HG03066 (cell line): ENCODE measurements around the gene ZC4H2.
A peak's percentile ranks its signal among the peaks of the same experiment; 100 is the strongest.
"Not testable (repeated sequence)": the region's sequence is repeated elsewhere in the genome, so short reads cannot be mapped to it uniquely, and the experiment has no call there.

ENCODE experiments used
- ATAC-seq: cut with Tn5 transposase; IDR thresholded peaks from one replicate; pipeline ENCODE4 v1.9.1; 2021; ENCODE audit warnings: low read depth; ENCODE audit not compliant: unreplicated experiment

The ZC4H2 gene, protein sequence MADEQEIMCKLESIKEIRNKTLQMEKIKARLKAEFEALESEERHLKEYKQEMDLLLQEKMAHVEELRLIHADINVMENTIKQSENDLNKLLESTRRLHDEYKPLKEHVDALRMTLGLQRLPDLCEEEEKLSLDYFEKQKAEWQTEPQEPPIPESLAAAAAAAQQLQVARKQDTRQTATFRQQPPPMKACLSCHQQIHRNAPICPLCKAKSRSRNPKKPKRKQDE

GRCh38 chrX:64975989-64976672, at the start of gene ZC4H2:
Gene ZC4H2 (minus strand): TSS chrX:64976450. CDS start chrX:64976377, 73 bp downstream.
- ATAC-seq: peak; percentile 97

DNA sequence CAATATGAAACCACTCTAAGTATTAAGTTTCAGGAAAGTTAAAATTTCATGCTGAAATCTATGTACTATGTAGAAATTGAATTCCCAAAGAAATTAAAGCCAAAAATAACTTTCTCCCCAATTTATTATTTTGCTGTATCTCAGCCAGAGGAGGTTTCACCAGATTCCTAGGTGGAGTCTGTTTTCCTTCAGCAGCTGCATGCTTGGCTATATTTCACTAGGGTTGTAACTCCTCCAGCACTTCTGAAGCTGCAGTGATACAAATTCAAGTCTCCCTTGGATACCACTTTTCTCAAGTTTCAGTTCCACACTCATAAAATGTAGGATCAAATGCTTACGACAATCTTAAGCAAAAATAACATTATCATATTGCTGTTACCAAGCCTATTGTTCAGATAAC, 41.2 kb upstream of the ZC4H2 start:
- ATAC-seq: no peak

DNA sequence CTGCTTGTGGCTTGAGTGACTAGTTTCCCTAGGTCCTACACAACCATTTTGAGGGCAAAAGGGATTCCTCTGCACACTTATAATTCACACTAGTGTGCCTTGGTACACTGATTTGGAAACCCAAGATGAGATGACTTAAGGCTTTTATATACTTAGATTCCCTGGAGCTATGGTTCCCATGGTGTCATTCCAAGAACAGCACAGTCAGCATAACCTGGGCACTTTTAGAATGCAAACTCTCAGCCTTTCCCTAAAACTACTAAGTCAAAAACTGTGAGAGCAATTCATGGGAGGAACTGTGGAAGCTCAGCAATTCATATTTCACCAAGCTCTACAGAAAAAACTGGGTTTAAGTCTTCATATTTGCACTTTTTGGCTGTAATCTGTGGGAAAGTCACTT, 38.0 kb upstream of the ZC4H2 start:
- no peak for ATAC-seq

GRCh38 chrX:65009459-65009858, 33.2 kb upstream of the ZC4H2 start:
- ATAC-seq: no peak

DNA sequence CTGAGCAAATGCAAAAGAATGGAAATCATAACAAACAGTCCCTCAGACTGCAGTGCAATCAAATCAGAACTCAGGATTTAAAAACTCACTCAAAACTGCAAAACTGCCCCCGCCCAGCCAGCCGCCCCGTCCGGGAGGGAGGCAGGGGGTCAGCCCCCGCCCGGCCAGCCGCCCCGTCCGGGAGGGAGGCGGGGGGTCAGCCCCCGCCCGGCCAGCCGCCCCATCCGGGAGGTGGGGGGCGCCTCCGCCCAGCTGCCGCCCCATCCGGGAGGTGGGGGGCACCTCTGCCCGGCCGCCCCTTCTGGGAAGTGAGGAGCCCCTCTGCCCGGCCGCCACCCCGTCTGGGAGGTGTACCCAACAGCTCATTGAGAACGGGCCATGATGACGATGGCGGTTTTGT, 26.0 kb upstream of the ZC4H2 start:
- ATAC-seq: not testable (repeated sequence)

GRCh38 chrX:64996805-64997204, 20.6 kb upstream of the ZC4H2 start:
- no peak for ATAC-seq

DNA sequence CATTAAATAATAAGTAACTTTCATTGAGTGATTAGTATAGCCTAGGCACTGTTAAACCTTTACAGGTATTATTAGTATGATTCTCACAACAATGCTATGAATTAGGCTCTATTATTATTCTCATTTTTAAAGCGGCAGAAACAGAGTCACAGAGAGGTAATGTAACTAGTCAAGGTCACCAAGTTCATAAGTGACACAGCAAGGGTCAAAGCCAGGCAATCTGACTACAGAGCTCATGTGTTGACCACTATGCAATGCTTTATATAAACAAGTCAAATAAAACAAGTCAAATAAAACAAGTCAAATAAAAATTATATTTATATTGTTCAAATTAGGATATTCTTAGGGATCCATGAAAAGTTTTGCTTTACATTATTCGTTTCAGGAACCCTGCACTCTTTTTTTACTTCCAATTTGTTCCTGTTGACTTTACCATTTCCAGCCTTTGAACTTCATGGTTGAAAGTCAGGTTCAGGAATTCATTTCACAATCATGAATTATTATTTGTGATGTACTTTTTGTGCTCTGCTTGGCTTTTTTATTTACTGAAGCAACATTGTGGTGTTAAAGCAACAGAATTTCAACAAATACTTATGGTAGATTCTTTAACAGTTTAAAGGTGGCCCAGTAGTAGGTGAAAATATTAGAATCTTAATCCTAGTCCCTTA, 18.0 kb upstream of the ZC4H2 start:
- ATAC-seq: no peak

GRCh38 chrX:64977830-64978229, 1.6 kb upstream of the ZC4H2 start:
- ATAC-seq: no peak

- no peak for ATAC-seq
Observed at GRCh38 chrX:64977051-64977450, 801 bp upstream of the ZC4H2 start.

- peak; percentile 33 for ATAC-seq
Observed at GRCh38 chrX:64976673-64977040, 407 bp upstream of the ZC4H2 start.

DNA sequence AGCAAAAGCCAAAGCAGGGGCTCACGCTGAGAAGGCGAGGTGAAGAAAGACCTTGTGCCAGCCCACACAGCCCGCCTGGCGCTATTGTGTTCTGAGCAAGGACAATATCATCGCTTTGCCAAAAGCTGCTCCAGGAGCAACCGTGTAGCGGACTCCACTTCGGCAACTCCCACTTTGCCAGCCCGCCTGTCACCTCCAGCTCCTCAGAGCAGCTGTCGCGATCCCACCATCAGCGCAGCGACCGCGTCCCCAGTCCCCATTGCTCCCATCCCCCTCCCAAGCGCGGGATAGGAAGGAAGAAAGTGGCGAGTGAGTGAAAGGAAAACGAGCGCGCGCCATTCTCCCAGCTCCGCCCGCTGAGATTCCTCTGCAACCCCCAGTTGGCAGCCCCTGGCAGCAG, 759 bp downstream of the ZC4H2 start:
- ATAC-seq: peak; percentile 24

GRCh38 chrX:64925480-64925879, 50.8 kb downstream of the ZC4H2 start:
- no peak for ATAC-seq

- no peak for ATAC-seq
Observed at GRCh38 chrX:64908121-64908520, 68.1 kb downstream of the ZC4H2 start.

DNA sequence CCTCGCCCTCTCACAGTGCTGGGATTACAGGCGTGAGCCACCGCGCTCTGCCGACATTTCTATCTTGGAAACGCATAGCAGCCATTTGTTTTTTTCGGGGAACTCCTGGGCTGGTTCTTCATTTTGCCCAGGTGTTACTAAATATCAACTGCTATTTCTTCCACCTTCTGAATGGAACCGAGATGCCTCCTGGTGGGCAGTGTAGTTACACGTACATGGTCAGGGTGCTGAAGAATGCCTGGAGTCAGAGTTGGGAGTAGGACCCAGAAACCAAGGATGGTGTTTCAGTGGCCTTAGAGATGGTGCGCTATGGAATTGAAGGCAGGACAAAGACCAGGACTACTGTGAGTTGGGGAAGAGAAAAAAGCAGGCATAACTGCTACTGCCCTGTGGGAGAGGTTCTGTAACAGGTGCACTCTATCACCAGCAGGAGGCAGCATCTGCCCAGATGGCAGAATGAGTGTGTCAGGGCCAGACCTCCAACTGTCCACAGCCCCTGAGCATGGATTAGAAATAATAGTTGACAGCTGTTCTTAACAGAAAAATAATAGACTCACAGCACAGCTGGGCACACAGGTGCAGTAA, 81.7 kb downstream of the ZC4H2 start:
- ATAC-seq: no peak

- no peak for ATAC-seq
Observed at GRCh38 chrX:64885850-64886249, 90.4 kb downstream of the ZC4H2 start.

- ATAC-seq: not testable (repeated sequence)
Observed at GRCh38 chrX:64878709-64879108, 97.5 kb downstream of the ZC4H2 start.

DNA sequence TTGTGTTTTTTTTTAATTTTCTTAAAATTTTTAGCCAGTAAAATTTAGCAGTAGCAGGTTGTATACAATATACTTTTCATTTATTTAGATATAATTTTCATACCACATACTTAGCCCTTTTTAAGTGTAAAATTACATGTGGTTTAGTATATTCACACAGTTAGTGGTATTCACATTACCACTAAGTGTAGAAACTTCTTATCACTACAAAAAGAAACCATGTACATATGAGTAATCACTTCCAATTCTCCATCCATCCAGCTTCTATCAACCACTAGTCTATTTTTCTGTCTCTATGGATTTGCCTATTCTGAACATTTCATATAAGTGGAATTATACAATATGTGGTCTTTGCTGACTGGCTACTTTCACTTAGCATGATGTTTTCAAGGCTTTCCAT, 109.0 kb downstream of the ZC4H2 start:
- no peak for ATAC-seq
